KOPT-K1 (cell line): ENCODE results near the gene NRF1.
"Not testable (repeated sequence)": the region's sequence is repeated elsewhere in the genome, so short reads cannot be mapped to it uniquely, and the experiment has no call there.

Experiments
- H3K27ac ChIP-seq: fragments of 200-600 bp; sonication (generic); 2 replicates; pipeline ENCODE4 v1.5.1; 2016; ENCODE audit warnings: antibody characterized with exemption, mild to moderate bottlenecking, low read depth, low read length; ENCODE audit not compliant: poor library complexity, severe bottlenecking
- H3K36me3 ChIP-seq: fragments of 200-600 bp; sonication (generic); 2 replicates; pipeline ENCODE4 v1.5.1; 2017; ENCODE audit warnings: antibody characterized with exemption, mild to moderate bottlenecking, low read length, moderate library complexity; ENCODE audit not compliant: insufficient read depth
- H3K9me3 ChIP-seq: fragments of 200-600 bp; sonication (generic); 2 replicates; pipeline ENCODE4 v1.5.1; 2017; ENCODE audit warnings: antibody characterized with exemption, low read length, mild to moderate bottlenecking; ENCODE audit not compliant: insufficient read depth, poor library complexity, severe bottlenecking

Gene NRF1

GRCh38 chr7:129617652-129618051, 6.1 kb downstream of the NRF1 start:
- no peak overlapping the region for H3K27ac ChIP-seq
- H3K9me3 ChIP-seq = no peaks in the 10 kb centered on the region
- H3K36me3 ChIP-seq = no peaks in the 10 kb centered on the region

- H3K9me3 ChIP-seq = no peaks in the 10 kb centered on the region
- H3K27ac ChIP-seq = no peak overlapping the region
- H3K36me3 ChIP-seq = peaks cover 15% of the 10 kb centered on the region
These were observed 15.4 kb downstream of the NRF1 start for GRCh38 chr7:129626896-129627295.

- Histone ChIP-seq H3K27ac (no peak overlapping the region), H3K36me3 (no peaks in the 10 kb centered on the region), H3K9me3 (no peaks in the 10 kb centered on the region)
These were observed 18.8 kb downstream of the NRF1 start for GRCh38 chr7:129630341-129630740.

GRCh38 chr7:129634361-129635034, 23.0 kb downstream of the NRF1 start:
- H3K9me3 ChIP-seq = no peaks in the 10 kb centered on the region
- H3K27ac ChIP-seq = no peak overlapping the region
- no peaks in the 10 kb centered on the region for H3K36me3 ChIP-seq

GRCh38 chr7:129635300-129636029, 23.9 kb downstream of the NRF1 start:
- H3K36me3 ChIP-seq = no peaks in the 10 kb centered on the region
- no peak overlapping the region for H3K27ac ChIP-seq
- H3K9me3 ChIP-seq = no peaks in the 10 kb centered on the region

GRCh38 chr7:129636030-129636550, 24.6 kb downstream of the NRF1 start:
- H3K27ac ChIP-seq = not testable (repeated sequence)

GRCh38 chr7:129636641-129637040, 25.1 kb downstream of the NRF1 start:
- H3K27ac ChIP-seq = no peak overlapping the region
- H3K36me3 ChIP-seq = no peaks in the 10 kb centered on the region

More at GRCh38 chr7:129636030-129636550, 24.6 kb downstream of the NRF1 start:
- not testable (repeated sequence) for H3K36me3 ChIP-seq, H3K9me3 ChIP-seq

GRCh38 chr7:129640400-129640799, 28.9 kb downstream of the NRF1 start:
- no peak overlapping the region for H3K27ac ChIP-seq
- H3K9me3 ChIP-seq = no peaks in the 10 kb centered on the region
- no peaks in the 10 kb centered on the region for H3K36me3 ChIP-seq

More at GRCh38 chr7:129636641-129637040, 25.1 kb downstream of the NRF1 start:
- H3K9me3 ChIP-seq = no peaks in the 10 kb centered on the region

- 0 out of 2 replicates have a peak, but pooled peaks cover 7% of the 10 kb centered on the region for H3K36me3 ChIP-seq
- no peaks in the 10 kb centered on the region for H3K9me3 ChIP-seq
- no peak overlapping the region for H3K27ac ChIP-seq
These were observed 31.5 kb downstream of the NRF1 start for GRCh38 chr7:129642871-129643549.

GRCh38 chr7:129643550-129644170, 32.1 kb downstream of the NRF1 start:
- Histone ChIP-seq H3K27ac (no peak overlapping the region), H3K36me3 (0 out of 2 replicates have a peak, but pooled peaks cover 7% of the 10 kb centered on the region), H3K9me3 (no peaks in the 10 kb centered on the region)

- Histone ChIP-seq H3K27ac (no peak overlapping the region), H3K9me3 (no peaks in the 10 kb centered on the region), H3K36me3 (0 out of 2 replicates have a peak, but pooled peaks cover 7% of the 10 kb centered on the region)
These were observed 33.2 kb downstream of the NRF1 start for GRCh38 chr7:129644634-129645230.

- no peaks in the 10 kb centered on the region for H3K9me3 ChIP-seq
- no peak overlapping the region for H3K27ac ChIP-seq
- H3K36me3 ChIP-seq = 0 out of 2 replicates have a peak, but pooled peaks cover 7% of the 10 kb centered on the region
These were observed 35.0 kb downstream of the NRF1 start for GRCh38 chr7:129646369-129647021.

- H3K9me3 ChIP-seq = no peaks in the 10 kb centered on the region
- no peak overlapping the region for H3K27ac ChIP-seq
- 0 out of 2 replicates have a peak, but pooled peaks cover 7% of the 10 kb centered on the region for H3K36me3 ChIP-seq
These were observed 37.7 kb downstream of the NRF1 start for GRCh38 chr7:129649128-129649690.
